Ectodermal cell (in vitro differentiated cells): ENCODE data around the gene RAPGEF3.

Experiments
- H3K27ac ChIP-seq: 2 replicates; pipeline ENCODE4 v1.7.0; 2013; ENCODE audit warnings: mild to moderate bottlenecking, low read depth, low read length; ENCODE audit not compliant: insufficient read depth, poor library complexity, severe bottlenecking
- H3K27me3 ChIP-seq: 2 replicates; pipeline ENCODE4 v1.7.0; 2013; ENCODE audit warnings: mild to moderate bottlenecking, low read length; ENCODE audit not compliant: insufficient read depth, control insufficient read depth, poor library complexity, severe bottlenecking
- H3K36me3 ChIP-seq: one replicate; pipeline ENCODE4 v1.7.0; 2013; ENCODE audit warnings: low read length; ENCODE audit not compliant: control insufficient read depth, insufficient read depth
- H3K4me1 ChIP-seq: one replicate; pipeline ENCODE4 v1.7.0; 2013; ENCODE audit warnings: low read length; ENCODE audit not compliant: control insufficient read depth, insufficient read depth
- H3K4me3 ChIP-seq: 2 replicates; pipeline ENCODE4 v1.7.0; 2013; ENCODE audit warnings: low read depth, low read length, control low read depth; ENCODE audit not compliant: insufficient read depth
- H3K9me3 ChIP-seq: 2 replicates; pipeline ENCODE4 v1.7.0; 2013; ENCODE audit warnings: mild to moderate bottlenecking, low read length, moderate library complexity; ENCODE audit not compliant: control insufficient read depth
- WGBS, 2 experiments: methylation state at CpG; one replicate each; pipeline ENCODE4 v1.1.7; 2013; ENCODE audit warnings: missing lambda C conversion rate in 2 of 2; 5-methylcytosine and 5-hydroxymethylcytosine counted together

RAPGEF3 gene

GRCh38 chr12:47754881-47755280, 3.8 kb downstream of the RAPGEF3 start:
- H3K36me3 ChIP-seq = no peaks in the 10 kb centered on the region
- no peak overlapping the region for H3K4me3 ChIP-seq
- H3K9me3 ChIP-seq = no peaks in the 10 kb centered on the region
- H3K4me1 ChIP-seq = peaks cover 17% of the 10 kb centered on the region
- H3K27me3 ChIP-seq = peaks cover 11% of the 10 kb centered on the region
- 92 to 93% methylated on average over 3 of the region's 3 CpGs for WGBS, 2 experiments
- H3K27ac ChIP-seq = no peak overlapping the region

- Histone ChIP-seq H3K9me3 (no peaks in the 10 kb centered on the region), H3K4me1 (peaks cover 17% of the 10 kb centered on the region), H3K36me3 (no peaks in the 10 kb centered on the region), H3K27me3 (peaks cover 6% of the 10 kb centered on the region), H3K4me3 (no peak overlapping the region), H3K27ac (no peak overlapping the region)
- WGBS, 2 experiments = 92 to 95% methylated on average over 4 of the region's 4 CpGs
These were observed 4.6 kb downstream of the RAPGEF3 start for GRCh38 chr12:47754126-47754525.

GRCh38 chr12:47753021-47754001, 5.4 kb downstream of the RAPGEF3 start:
- H3K36me3 ChIP-seq = no peaks in the 10 kb centered on the region
- H3K4me3 ChIP-seq = no peak overlapping the region
- no peaks in the 10 kb centered on the region for H3K27me3 ChIP-seq
- no peaks in the 10 kb centered on the region for H3K9me3 ChIP-seq
- no peak overlapping the region for H3K27ac ChIP-seq
- peaks cover 11% of the 10 kb centered on the region for H3K4me1 ChIP-seq
- 79% methylated on average over 11 of the region's 11 CpGs for WGBS, 2 experiments

DNA sequence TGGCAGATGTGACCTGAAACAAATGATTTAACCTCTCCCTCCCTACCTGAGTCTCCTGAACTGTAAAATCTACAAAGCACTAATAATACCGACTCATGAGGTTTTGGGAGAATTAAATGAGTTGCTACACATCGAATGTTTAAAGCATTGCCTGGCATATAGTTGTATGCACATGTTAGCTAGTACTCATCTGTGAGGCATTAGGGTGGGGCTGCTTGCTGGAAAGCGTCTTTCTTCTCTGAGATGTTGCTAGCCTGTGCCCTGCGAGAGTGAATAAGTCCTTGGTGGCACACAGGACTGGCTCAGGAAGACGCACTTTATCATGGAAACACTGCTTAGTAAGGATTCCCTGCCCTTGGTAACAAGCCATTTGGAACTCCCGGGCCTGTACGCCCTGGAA, 6.1 kb downstream of the RAPGEF3 start:
- no peak overlapping the region for H3K4me3 ChIP-seq
- 92 to 93% methylated on average over 7 of the region's 7 CpGs for WGBS, 2 experiments
- no peaks in the 10 kb centered on the region for H3K9me3 ChIP-seq
- no peaks in the 10 kb centered on the region for H3K27me3 ChIP-seq
- peaks cover 4% of the 10 kb centered on the region for H3K4me1 ChIP-seq
- H3K27ac ChIP-seq = no peak overlapping the region
- H3K36me3 ChIP-seq = no peaks in the 10 kb centered on the region

- no peaks in the 10 kb centered on the region for H3K36me3 ChIP-seq
- no peak overlapping the region for H3K4me3 ChIP-seq
- H3K9me3 ChIP-seq = no peaks in the 10 kb centered on the region
- no peak overlapping the region for H3K27ac ChIP-seq
- 91 to 94% methylated on average over 4 of the region's 4 CpGs for WGBS, 2 experiments
- H3K4me1 ChIP-seq = no peaks in the 10 kb centered on the region
- H3K27me3 ChIP-seq = no peaks in the 10 kb centered on the region
These were observed 6.6 kb downstream of the RAPGEF3 start for GRCh38 chr12:47752121-47752520.

DNA sequence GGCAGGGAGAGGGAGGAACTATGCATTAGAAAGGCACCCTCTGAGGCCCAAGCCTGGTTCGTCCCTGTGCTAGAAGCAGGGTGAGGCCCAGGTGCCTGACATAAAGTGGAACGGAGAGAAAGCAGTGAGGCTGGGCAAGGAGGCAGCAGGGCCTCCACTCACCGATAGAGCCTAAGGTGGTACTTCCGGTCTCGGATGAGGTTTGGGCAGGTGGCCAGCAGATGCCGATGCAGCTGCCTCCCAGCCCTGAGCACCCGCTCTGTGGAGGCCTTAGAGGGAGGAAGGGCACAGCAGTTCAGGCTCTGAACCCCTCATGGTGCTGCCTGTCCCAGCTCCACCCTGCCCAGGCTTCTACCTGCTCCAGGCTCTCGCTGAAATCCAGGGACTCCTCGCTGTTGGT, 7.1 kb downstream of the RAPGEF3 start:
- Histone ChIP-seq H3K4me1 (no peaks in the 10 kb centered on the region), H3K36me3 (no peaks in the 10 kb centered on the region), H3K27me3 (no peaks in the 10 kb centered on the region), H3K9me3 (no peaks in the 10 kb centered on the region), H3K4me3 (no peak overlapping the region), H3K27ac (no peak overlapping the region)
- 90 to 92% methylated on average over 9 of the region's 9 CpGs for WGBS, 2 experiments

DNA sequence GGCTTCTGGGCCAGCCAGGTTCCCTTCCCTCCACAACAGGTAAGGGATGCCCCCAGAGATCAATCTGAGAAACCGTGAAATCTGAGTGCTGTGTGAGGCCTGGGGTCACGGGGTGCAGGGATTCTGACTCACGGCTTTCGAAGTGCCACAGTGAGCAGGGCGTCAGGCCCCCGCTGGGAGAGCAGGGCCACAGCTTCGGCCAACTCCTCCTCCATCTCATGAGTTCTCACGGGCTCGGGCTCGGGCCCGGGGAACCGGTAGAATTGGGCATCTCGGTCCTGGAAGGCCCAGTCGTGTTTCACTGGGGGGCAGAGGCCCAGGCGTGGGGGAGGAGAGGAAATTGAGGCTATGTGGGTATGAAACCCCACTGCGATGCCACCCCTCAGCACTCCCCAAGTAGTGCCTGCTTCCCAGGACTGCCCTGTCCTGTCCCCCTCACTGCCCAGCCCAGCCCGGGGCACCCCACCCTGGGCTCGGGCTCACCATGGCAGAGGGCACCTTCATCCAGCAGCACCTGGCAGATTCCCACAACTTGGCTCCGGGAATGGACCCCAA, 7.7 kb downstream of the RAPGEF3 start:
- no peaks in the 10 kb centered on the region for H3K9me3 ChIP-seq
- H3K27me3 ChIP-seq = no peaks in the 10 kb centered on the region
- no peak overlapping the region for H3K4me3 ChIP-seq
- no peaks in the 10 kb centered on the region for H3K36me3 ChIP-seq
- WGBS, 2 experiments = 87 to 88% methylated on average over 19 of the region's 19 CpGs
- H3K27ac ChIP-seq = no peak overlapping the region
- H3K4me1 ChIP-seq = no peaks in the 10 kb centered on the region

- Histone ChIP-seq H3K27ac (no peak overlapping the region), H3K4me1 (peaks cover under 1% of the 10 kb centered on the region), H3K36me3 (no peaks in the 10 kb centered on the region), H3K4me3 (no peak overlapping the region), H3K9me3 (no peaks in the 10 kb centered on the region), H3K27me3 (no peaks in the 10 kb centered on the region)
- 94% methylated on average over 10 of the region's 10 CpGs for WGBS, 2 experiments
These were observed 8.4 kb downstream of the RAPGEF3 start for GRCh38 chr12:47750229-47750798.

DNA sequence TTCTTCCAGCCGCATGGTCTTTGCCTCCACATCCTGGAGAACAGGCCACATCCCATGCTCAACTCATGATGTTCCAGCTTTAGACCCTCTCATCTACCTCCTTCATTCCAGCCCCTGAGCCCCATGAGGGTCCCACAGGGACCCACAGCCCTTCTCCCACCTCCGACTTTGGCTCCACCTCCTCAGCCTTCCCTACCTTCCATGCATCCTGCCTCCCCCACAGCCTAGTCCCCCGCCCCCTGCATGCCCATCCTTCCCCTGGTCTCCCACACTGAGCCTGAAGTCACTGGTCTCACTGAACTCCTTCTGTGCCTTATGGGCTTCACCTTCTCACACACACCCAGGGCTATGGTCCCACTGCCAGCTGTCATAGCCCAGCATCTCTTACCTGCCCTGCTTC, 9.8 kb downstream of the RAPGEF3 start:
- 87 to 95% methylated on average over 3 of the region's 3 CpGs for WGBS, 2 experiments
- Histone ChIP-seq H3K27me3 (no peaks in the 10 kb centered on the region), H3K9me3 (no peaks in the 10 kb centered on the region), H3K4me1 (peaks cover 5% of the 10 kb centered on the region), H3K4me3 (no peak overlapping the region), H3K36me3 (no peaks in the 10 kb centered on the region), H3K27ac (no peak overlapping the region)

DNA sequence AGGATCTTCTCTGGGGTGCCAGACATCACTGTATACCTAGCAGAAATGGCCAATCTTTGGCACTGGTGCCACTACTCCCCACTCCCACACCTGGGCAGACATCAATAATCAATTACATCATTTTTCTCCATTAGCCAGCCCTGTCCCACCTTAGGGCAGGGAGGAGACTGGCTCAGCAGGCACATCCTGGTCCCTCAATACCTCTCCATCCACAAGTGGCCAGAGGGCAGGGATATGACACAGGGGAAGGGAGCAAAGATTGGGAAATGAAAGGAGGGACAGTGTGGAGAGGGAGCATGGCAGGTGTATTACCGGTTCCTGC, 10.2 kb downstream of the RAPGEF3 start:
- H3K9me3 ChIP-seq = no peaks in the 10 kb centered on the region
- no peak overlapping the region for H3K27ac ChIP-seq
- H3K4me1 ChIP-seq = peaks cover 5% of the 10 kb centered on the region
- H3K27me3 ChIP-seq = no peaks in the 10 kb centered on the region
- 92 to 95% methylated on average over 1 of the region's 1 CpG for WGBS, 2 experiments
- H3K36me3 ChIP-seq = no peaks in the 10 kb centered on the region
- H3K4me3 ChIP-seq = no peak overlapping the region
